Rectal smooth muscle tissue (tissue), 1 donor: Measurements from ENCODE around the gene LRRC2.
"Not testable (repeated sequence)": the region's sequence is repeated elsewhere in the genome, so short reads cannot be mapped to it uniquely, and the experiment has no call there.

Experiments used
- H3K27ac ChIP-seq: one replicate; pipeline ENCODE4 v1.7.0; 2013; ENCODE audit warnings: low read depth, low read length, inconsistent platforms
- H3K27me3 ChIP-seq: one replicate; pipeline ENCODE4 v1.7.0; 2013; ENCODE audit warnings: low read length; ENCODE audit not compliant: control insufficient read depth, insufficient read depth
- H3K36me3 ChIP-seq: one replicate; pipeline ENCODE4 v1.7.0; 2013; ENCODE audit warnings: low read length; ENCODE audit not compliant: control insufficient read depth, insufficient read depth
- H3K4me1 ChIP-seq: one replicate; pipeline ENCODE4 v1.7.0; 2013; ENCODE audit warnings: low read length; ENCODE audit not compliant: control insufficient read depth, insufficient read depth
- H3K4me3 ChIP-seq: one replicate; pipeline ENCODE4 v1.7.0; 2013; ENCODE audit warnings: low read length
- H3K9ac ChIP-seq: one replicate; pipeline ENCODE4 v1.7.0; 2013; ENCODE audit warnings: low read length

LRRC2 gene

GRCh38 chr3:46577580-46578249, 11.6 kb upstream of the LRRC2 start:
- H3K27ac ChIP-seq, H3K9ac ChIP-seq, H3K36me3 ChIP-seq, H3K4me1 ChIP-seq, H3K4me3 ChIP-seq, H3K27me3 ChIP-seq: not testable (repeated sequence)

GRCh38 chr3:46576879-46577278, 10.8 kb upstream of the LRRC2 start:
- H3K9ac ChIP-seq: no peak overlapping the region
- H3K4me1 ChIP-seq: no peaks in the 10 kb centered on the region
- no peaks in the 10 kb centered on the region for H3K27me3 ChIP-seq
- H3K27ac ChIP-seq: no peak overlapping the region
- H3K36me3 ChIP-seq: no peaks in the 10 kb centered on the region
- no peak overlapping the region for H3K4me3 ChIP-seq

GRCh38 chr3:46576386-46576785, 10.3 kb upstream of the LRRC2 start:
- H3K4me1 ChIP-seq: no peaks in the 10 kb centered on the region
- no peak overlapping the region for H3K9ac ChIP-seq
- H3K27ac ChIP-seq: no peak overlapping the region
- H3K36me3 ChIP-seq: no peaks in the 10 kb centered on the region
- H3K27me3 ChIP-seq: no peaks in the 10 kb centered on the region
- H3K4me3 ChIP-seq: no peak overlapping the region

- Histone ChIP-seq H3K27me3 (no peaks in the 10 kb centered on the region), H3K27ac (no peak overlapping the region), H3K9ac (no peak overlapping the region), H3K4me1 (no peaks in the 10 kb centered on the region), H3K4me3 (no peak overlapping the region), H3K36me3 (no peaks in the 10 kb centered on the region)
Observed at GRCh38 chr3:46575577-46576222, 9.6 kb upstream of the LRRC2 start.

GRCh38 chr3:46574881-46575576, 8.9 kb upstream of the LRRC2 start:
- Histone ChIP-seq H3K36me3 (no peaks in the 10 kb centered on the region), H3K4me3 (no peak overlapping the region), H3K9ac (no peak overlapping the region), H3K4me1 (no peaks in the 10 kb centered on the region), H3K27me3 (no peaks in the 10 kb centered on the region), H3K27ac (no peak overlapping the region)

GRCh38 chr3:46574243-46574646, 8.1 kb upstream of the LRRC2 start:
- Histone ChIP-seq H3K36me3 (no peaks in the 10 kb centered on the region), H3K4me1 (no peaks in the 10 kb centered on the region), H3K27me3 (no peaks in the 10 kb centered on the region), H3K4me3 (no peak overlapping the region), H3K27ac (no peak overlapping the region), H3K9ac (no peak overlapping the region)

GRCh38 chr3:46573701-46574100, 7.6 kb upstream of the LRRC2 start:
- Histone ChIP-seq H3K36me3 (no peaks in the 10 kb centered on the region), H3K9ac (no peak overlapping the region), H3K27ac (no peak overlapping the region)

GRCh38 chr3:46571684-46572083, 5.6 kb upstream of the LRRC2 start:
- H3K36me3 ChIP-seq: no peaks in the 10 kb centered on the region
- H3K27me3 ChIP-seq: no peaks in the 10 kb centered on the region
- H3K9ac ChIP-seq: no peak overlapping the region
- no peak overlapping the region for H3K27ac ChIP-seq
- no peaks in the 10 kb centered on the region for H3K4me1 ChIP-seq
- no peak overlapping the region for H3K4me3 ChIP-seq

More at GRCh38 chr3:46573701-46574100, 7.6 kb upstream of the LRRC2 start:
- H3K4me3 ChIP-seq: no peak overlapping the region
- no peaks in the 10 kb centered on the region for H3K4me1 ChIP-seq
- no peaks in the 10 kb centered on the region for H3K27me3 ChIP-seq

- H3K36me3 ChIP-seq: no peaks in the 10 kb centered on the region
- no peak overlapping the region for H3K9ac ChIP-seq
Observed at GRCh38 chr3:46565607-46566039, 479 bp downstream of the LRRC2 start.

GRCh38 chr3:46565077-46565476, 1.0 kb downstream of the LRRC2 start:
- no peaks in the 10 kb centered on the region for H3K4me1 ChIP-seq
- H3K36me3 ChIP-seq: no peaks in the 10 kb centered on the region
- no peaks in the 10 kb centered on the region for H3K27me3 ChIP-seq
- H3K9ac ChIP-seq: no peak overlapping the region
- H3K27ac ChIP-seq: no peak overlapping the region
- H3K4me3 ChIP-seq: no peak overlapping the region

More at GRCh38 chr3:46565607-46566039, 479 bp downstream of the LRRC2 start:
- Histone ChIP-seq H3K4me3 (peak overlapping the region; percentile 77), H3K27ac (peak overlapping the region; percentile 33), H3K27me3 (no peaks in the 10 kb centered on the region), H3K4me1 (no peaks in the 10 kb centered on the region)

GRCh38 chr3:46564190-46565021, 1.7 kb downstream of the LRRC2 start:
- Histone ChIP-seq H3K27ac (no peak overlapping the region), H3K4me1 (no peaks in the 10 kb centered on the region), H3K27me3 (no peaks in the 10 kb centered on the region), H3K4me3 (no peak overlapping the region), H3K9ac (no peak overlapping the region), H3K36me3 (no peaks in the 10 kb centered on the region)

- H3K27ac ChIP-seq: no peak overlapping the region
- H3K4me3 ChIP-seq: no peak overlapping the region
- no peak overlapping the region for H3K9ac ChIP-seq
- H3K27me3 ChIP-seq: no peaks in the 10 kb centered on the region
- no peaks in the 10 kb centered on the region for H3K4me1 ChIP-seq
- H3K36me3 ChIP-seq: no peaks in the 10 kb centered on the region
Observed at GRCh38 chr3:46561951-46562350, 4.2 kb downstream of the LRRC2 start.
